OCI-LY3 (cell line): ENCODE measurements around the gene UBAC2.

Experiments
- CTCF ChIP-seq: fragments of 200-600, 300-600 bp; sonication (generic); IDR thresholded peaks from 2 replicates; pipeline ENCODE4 v1.5.1; 2014; ENCODE audit warnings: antibody characterized with exemption, low read length, low read depth
- EZH2phosphoT487 ChIP-seq: fragments of 200-600 bp; shearing (Covaris generic); IDR thresholded peaks from 2 replicates; pipeline ENCODE4 v1.6.1; 2018; ENCODE audit warnings: antibody characterized with exemption, mixed run types, low read depth

GRCh38 chr13:99353836-99354235, 153.2 kb downstream of the UBAC2 start:
- TF ChIP-seq CTCF = no peak
- TF ChIP-seq EZH2phosphoT487 = no peak
